Fibroblast of pulmonary artery (primary cell): ENCODE measurements around the gene PEX11B.

ENCODE experiments used
- DNase-seq: peaks from one replicate; pipeline ENCODE4 v3.0.0-alpha.2; 2010; ENCODE audit warnings: low read depth
- H3K4me3 ChIP-seq: replicated peaks from 2 replicates; pipeline ENCODE4 v1.5.1; 2011; ENCODE audit warnings: low read depth, mild to moderate bottlenecking, control low read depth, low read length, moderate library complexity
- CTCF ChIP-seq: IDR thresholded peaks from 2 replicates; pipeline ENCODE4 v1.5.1; 2011; ENCODE audit warnings: mild to moderate bottlenecking, control low read depth, low read length, inconsistent platforms; ENCODE audit errors: missing control alignments

PEX11B gene

GRCh38 chr1:145886816-145887215 lies 31.7 kb downstream of the PEX11B start:
- TF ChIP-seq CTCF: no peak
- no peak overlapping the region for H3K4me3 ChIP-seq
- no peak for DNase-seq

- no peak for TF ChIP-seq CTCF
Measured at GRCh38 chr1:145886390-145886789, 32.1 kb downstream of the PEX11B start.

GRCh38 chr1:145885738-145886287 lies 32.7 kb downstream of the PEX11B start, which contains the start of gene ANKRD35:
Gene ANKRD35 (minus strand): TSS chr1:145885866. CDS start chr1:145885758, 108 bp downstream.
- peak; percentile 67 for DNase-seq
- H3K4me3 ChIP-seq: peak within 1 kb of the TSS; percentile 70
- no peak for TF ChIP-seq CTCF

More at GRCh38 chr1:145886390-145886789, 32.1 kb downstream of the PEX11B start:
- peak overlapping the region; percentile 70 for H3K4me3 ChIP-seq
- no peak for DNase-seq

GRCh38 chr1:145884675-145885074 lies 33.8 kb downstream of the PEX11B start:
- no peak for TF ChIP-seq CTCF
- DNase-seq: peak; percentile 58
- peak overlapping the region; percentile 70 for H3K4me3 ChIP-seq

GRCh38 chr1:145879775-145880174 lies 38.7 kb downstream of the PEX11B start:
- no peak overlapping the region for H3K4me3 ChIP-seq
- DNase-seq: no peak
- no peak for TF ChIP-seq CTCF

GRCh38 chr1:145878724-145879123 lies 39.8 kb downstream of the PEX11B start:
- no peak overlapping the region for H3K4me3 ChIP-seq
- peak; percentile 35 for DNase-seq
- no peak for TF ChIP-seq CTCF

- DNase-seq: no peak
- H3K4me3 ChIP-seq: no peak overlapping the region
- TF ChIP-seq CTCF: no peak
Measured at GRCh38 chr1:145877923-145878486, 40.5 kb downstream of the PEX11B start.
